Spleen (tissue), 11 donors: ENCODE measurements around the gene ADRA2B. TPM values are rescaled to one million over a fixed set of nuclear protein-coding genes. Genes with fewer than 3 reads are reported as not detected.
"Not testable (repeated sequence)": the region's sequence is repeated elsewhere in the genome, so short reads cannot be mapped to it uniquely, and the experiment has no call there.

Experiments
- DNase-seq: peaks from one replicate; pipeline ENCODE4 v3.0.0-alpha.2; 2020
- H3K27ac ChIP-seq, 8 donors: fragments of 200-600 bp; sonication (generic) in 7 of 8; 1 replicate in 4 of 8; 2 replicates in 4 of 8; pipeline versions ENCODE4 v1.5.0 to v1.8.0; 2016 to 2021; ENCODE audit warnings: inconsistent platforms in 4 of 8, mild to moderate bottlenecking in 4 of 8, moderate library complexity in 1 of 8
- H3K27me3 ChIP-seq, 7 donors: fragments of 200-600 bp; sonication (generic) in 6 of 7; replicated peaks in 1 of 7; 1 replicate in 4 of 7; 2 replicates in 3 of 7; pipeline versions ENCODE4 v1.5.0 to v1.8.0; 2016 to 2021; ENCODE audit warnings: inconsistent platforms in 3 of 7, mild to moderate bottlenecking in 1 of 7
- H3K36me3 ChIP-seq, 6 donors: fragments of 200-600 bp; sonication (generic) in 5 of 6; 1 replicate in 4 of 6; 2 replicates in 2 of 6; pipeline versions ENCODE4 v1.5.0 to v1.8.0; 2016 to 2021; ENCODE audit warnings: inconsistent platforms in 2 of 6
- H3K4me1 ChIP-seq, 6 donors: fragments of 200-600 bp; sonication (generic) in 5 of 6; 1 replicate in 3 of 6; 2 replicates in 3 of 6; pipeline versions ENCODE4 v1.5.0 to v1.8.0; 2016 to 2021; ENCODE audit warnings: inconsistent platforms in 3 of 6
- H3K4me3 ChIP-seq, 8 donors: fragments of 200-600 bp; sonication (generic) in 7 of 8; 1 replicate in 4 of 8; 2 replicates in 4 of 8; pipeline versions ENCODE4 v1.5.0 to v1.8.0; 2016 to 2021; ENCODE audit warnings: inconsistent platforms in 4 of 8, mild to moderate bottlenecking in 4 of 8, moderate library complexity in 2 of 8
- H3K9me3 ChIP-seq, 8 donors: fragments of 200-600 bp; sonication (generic) in 7 of 8; 1 replicate in 4 of 8; 2 replicates in 4 of 8; pipeline versions ENCODE4 v1.5.0 to v1.8.0; 2016 to 2021; ENCODE audit warnings: inconsistent platforms in 4 of 8
- POLR2A ChIP-seq, 3 donors: fragments of 450-650 bp; IDR thresholded peaks; one replicate each; pipeline ENCODE4 v1.5.1; 2017; ENCODE audit warnings: antibody characterized with exemption in 3 of 3, mild to moderate bottlenecking in 1 of 3
- POLR2AphosphoS5 ChIP-seq, 3 donors: sonication (generic); formaldehyde crosslinking; IDR thresholded peaks; one replicate each; pipeline ENCODE4 v1.5.1; 2017; ENCODE audit warnings: antibody characterized with exemption in 3 of 3
- WGBS, 5 donors: extraction: QIAGEN DNeasy Blood & Tissue Kit in 3 of 5; methylation state at CpG; one replicate each; pipeline versions ENCODE4 v1.1.5 to v1.1.7; 2013 to 2018; 5-methylcytosine and 5-hydroxymethylcytosine counted together
- intact Hi-C: fragments of 100-400 bp; cut with DNase I; formaldehyde crosslinking; loops from one replicate; pipeline ENCODE4 v1.15.0; 2023; ENCODE audit warnings: low total_unique reads
- polyA plus RNA-seq, 3 donors: library from polyadenylated mRNA; stranded (reverse); fragments of 200-250 nt; gene quantifications; one replicate each; pipeline ENCODE4 v1.2.1, GENCODE V29; 2013
- total RNA-seq, 7 donors: library from RNA; depleted of rRNA in 3 of 7; stranded (reverse); fragments of >200 nt in 3 of 7; fragmentation: NEBNext Ultra II Directional in 4 of 7; extraction: Animal tissue kit (Norgen Biotek cat#: 25700) in 4 of 7; gene quantifications; one replicate each; pipeline versions ENCODE4 v1.1.0 to v1.2.1, GENCODE V29; 2016 to 2021
- TF ChIP-seq, protein P1 (sequence below), 11 experiments: fragments of 200-600 bp in 7 of 11; fragments of 450-650 bp in 4 of 11; sonication (generic) in 4 of 11; IDR thresholded peaks in 8 of 11; conservative IDR thresholded peaks in 3 of 11; 1 replicate in 7 of 11; 2 replicates in 4 of 11; pipeline versions ENCODE4 v1.4.0 to v1.8.0; 2016 to 2021; ENCODE audit warnings: antibody characterized with exemption in 11 of 11, inconsistent platforms in 4 of 11, mild to moderate bottlenecking in 1 of 11
- donor health status: healthy with polysubstance abuse.
- donor health status: DM: no; HTN: no; CAD: no; lungs with moderate emphysema.
- donor health status: DM: no; HTN: no; CAD: no.
- donor health status: Bipolar disorder and iron deficiency.
- donor health status: healthy.
- donor health status: DM: no; HTN: no; CAD: no.
- donor health status: DM: yes; HTN: yes; CAD: no.

The ADRA2B gene
- total and polyA plus RNA-seq, 10 donors = 1.8 to 14.2 (median 5.2) TPM

DNA sequence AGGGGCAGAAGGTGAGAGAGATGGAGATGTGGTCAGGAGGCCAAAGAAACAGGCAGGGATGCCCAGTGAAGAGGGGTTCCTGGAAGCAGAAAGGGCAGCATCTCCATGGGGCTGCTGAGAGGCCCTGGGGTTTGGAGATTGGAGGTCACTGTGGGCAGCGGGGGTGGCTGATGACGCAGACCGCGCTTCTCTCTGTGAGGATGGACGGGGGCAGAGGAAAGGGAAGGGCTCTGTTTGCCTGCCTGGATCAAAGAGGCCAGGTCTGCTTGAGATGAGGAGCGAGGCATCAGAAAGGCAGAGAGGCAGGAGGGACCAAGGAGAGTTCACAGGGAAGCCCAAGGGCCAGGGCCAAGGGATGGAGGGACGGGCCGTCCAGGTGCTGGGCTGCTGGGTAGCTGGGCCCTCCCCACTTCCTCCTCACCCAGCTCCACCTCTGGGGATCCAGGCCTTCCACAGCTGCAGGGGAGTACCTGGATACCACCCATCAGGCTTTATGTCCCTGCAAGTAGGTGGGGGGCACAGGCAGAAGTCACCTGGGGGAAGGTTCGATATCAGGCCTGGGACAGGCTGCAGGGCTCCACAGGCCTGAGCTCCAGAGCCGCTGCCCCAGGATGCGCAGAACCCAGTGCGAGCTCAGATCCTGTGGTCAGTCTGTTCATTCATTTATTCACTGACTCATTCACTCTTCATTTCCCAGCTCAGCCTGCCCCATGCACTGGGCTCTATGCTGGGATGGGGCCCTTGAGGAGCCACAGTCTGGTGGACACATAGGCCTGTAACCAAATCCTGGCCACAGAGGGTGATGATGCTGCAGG, 30.6 kb downstream of the ADRA2B start:
- H3K4me3 ChIP-seq = no peak overlapping the region
- H3K36me3 ChIP-seq = no peaks in the 10 kb centered on the region
- intact Hi-C loops = no loop called here
- DNase-seq = peak; percentile 58
- H3K27ac ChIP-seq = peak overlapping the region in 1 of 8 donors; percentile 5
- H3K4me1 ChIP-seq = peaks cover 0 to 51% (median 26%) of the 10 kb centered on the region in 6 donors
- H3K9me3 ChIP-seq = no peaks in the 10 kb centered on the region
- TF ChIP-seq, protein P1, sequence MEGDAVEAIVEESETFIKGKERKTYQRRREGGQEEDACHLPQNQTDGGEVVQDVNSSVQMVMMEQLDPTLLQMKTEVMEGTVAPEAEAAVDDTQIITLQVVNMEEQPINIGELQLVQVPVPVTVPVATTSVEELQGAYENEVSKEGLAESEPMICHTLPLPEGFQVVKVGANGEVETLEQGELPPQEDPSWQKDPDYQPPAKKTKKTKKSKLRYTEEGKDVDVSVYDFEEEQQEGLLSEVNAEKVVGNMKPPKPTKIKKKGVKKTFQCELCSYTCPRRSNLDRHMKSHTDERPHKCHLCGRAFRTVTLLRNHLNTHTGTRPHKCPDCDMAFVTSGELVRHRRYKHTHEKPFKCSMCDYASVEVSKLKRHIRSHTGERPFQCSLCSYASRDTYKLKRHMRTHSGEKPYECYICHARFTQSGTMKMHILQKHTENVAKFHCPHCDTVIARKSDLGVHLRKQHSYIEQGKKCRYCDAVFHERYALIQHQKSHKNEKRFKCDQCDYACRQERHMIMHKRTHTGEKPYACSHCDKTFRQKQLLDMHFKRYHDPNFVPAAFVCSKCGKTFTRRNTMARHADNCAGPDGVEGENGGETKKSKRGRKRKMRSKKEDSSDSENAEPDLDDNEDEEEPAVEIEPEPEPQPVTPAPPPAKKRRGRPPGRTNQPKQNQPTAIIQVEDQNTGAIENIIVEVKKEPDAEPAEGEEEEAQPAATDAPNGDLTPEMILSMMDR (IDR thresholded peaks at IDR 0.05 in 8 of 11, conservative IDR thresholded peaks at IDR 0.05 in 3 of 11) = no peak
- no peaks in the 10 kb centered on the region for H3K27me3 ChIP-seq
- 76 to 87% (median 84%) methylated on average over 12 of the region's 12 CpGs for WGBS, 5 donors

- H3K4me3 ChIP-seq, intact Hi-C loops, H3K27me3 ChIP-seq, H3K36me3 ChIP-seq, H3K9me3 ChIP-seq: not testable (repeated sequence)
- Histone ChIP-seq H3K27ac (peak overlapping the region in 5 of 8 donors; percentile 30 to 69 (median 65)), H3K4me1 (peaks cover 0 to 48% (median 26%) of the 10 kb centered on the region in 6 donors)
- TF ChIP-seq POLR2AphosphoS5 (IDR thresholded peaks at IDR 0.05) = peak in 1 of 3 donors; percentile 53
- peak; percentile 69 for DNase-seq
- 68 to 76% (median 72%) methylated on average over 5 to 7 of the region's 7 CpGs for WGBS, 5 donors
Measured at GRCh38 chr2:96084858-96085518, 31.4 kb downstream of the ADRA2B start.

GRCh38 chr2:96083989-96084857, 32.1 kb downstream of the ADRA2B start:
- H3K27me3 ChIP-seq = no peaks in the 10 kb centered on the region
- 72 to 88% (median 85%) methylated on average over 19 to 22 of the region's 22 CpGs for WGBS, 5 donors
- TF ChIP-seq, protein P1 (IDR thresholded peaks at IDR 0.05 in 8 of 11, conservative IDR thresholded peaks at IDR 0.05 in 3 of 11) = no peak
- TF ChIP-seq POLR2A (IDR thresholded peaks at IDR 0.05) = no peak
- TF ChIP-seq POLR2AphosphoS5 (IDR thresholded peaks at IDR 0.05) = no peak
- intact Hi-C loops = no loop called here
- no peaks in the 10 kb centered on the region for H3K36me3 ChIP-seq
- DNase-seq = peak; percentile 68
- no peak overlapping the region for H3K4me3 ChIP-seq
- peaks cover 0 to 41% (median 26%) of the 10 kb centered on the region in 6 donors for H3K4me1 ChIP-seq
- peak overlapping the region in 6 of 8 donors; percentile 15 to 69 (median 61) for H3K27ac ChIP-seq
- H3K9me3 ChIP-seq = no peaks in the 10 kb centered on the region

- peak overlapping the region in 5 of 8 donors; percentile 51 to 69 (median 65) for H3K27ac ChIP-seq
- DNase-seq = peak; percentile 86
- no peak for TF ChIP-seq POLR2A (IDR thresholded peaks at IDR 0.05)
- TF ChIP-seq, protein P1 (IDR thresholded peaks at IDR 0.05 in 8 of 11, conservative IDR thresholded peaks at IDR 0.05 in 3 of 11) = no peak
- peak in 2 of 3 donors; percentile 67 to 75 for TF ChIP-seq POLR2AphosphoS5 (IDR thresholded peaks at IDR 0.05)
Measured at GRCh38 chr2:96083064-96083939, 33.1 kb downstream of the ADRA2B start.

More at GRCh38 chr2:96083064-96083939, 33.1 kb downstream of the ADRA2B start:
- Histone ChIP-seq H3K9me3 (no peaks in the 10 kb centered on the region), H3K4me1 (peaks cover 0 to 41% (median 26%) of the 10 kb centered on the region in 6 donors), H3K36me3 (no peaks in the 10 kb centered on the region), H3K4me3 (no peak overlapping the region), H3K27me3 (no peaks in the 10 kb centered on the region)
- intact Hi-C loops = no loop called here
- 31 to 60% (median 57%) methylated on average over 5 to 9 of the region's 9 CpGs for WGBS, 5 donors
